NCI-H345 treated with DMSO at 0.1 percent for 48 hours (cell line): ENCODE data around the gene UTP3.
A peak's percentile ranks its signal among the peaks of the same experiment; 100 is the strongest.
"Not testable (repeated sequence)": the region's sequence is repeated elsewhere in the genome, so short reads cannot be mapped to it uniquely, and the experiment has no call there.

Source experiments
- DNase-seq: peaks from one replicate; lab custom pipeline; 2025; ENCODE audit not compliant: unreplicated experiment; lab: John Stamatoyannopoulos, UW

Gene UTP3

GRCh38 chr4:70715097-70715496 lies 26.8 kb downstream of the UTP3 start:
- no peak for DNase-seq

GRCh38 chr4:70718811-70719604 lies 30.7 kb downstream of the UTP3 start:
- DNase-seq, result no peak

GRCh38 chr4:70721747-70722146 lies 33.4 kb downstream of the UTP3 start, which contains the start of gene RUFY3:
Gene RUFY3, plus strand, starts transcription at chr4:70721964. Its CDS starts 610 bp downstream, at chr4:70722574.
- peak; percentile 62 for DNase-seq

- DNase-seq, result no peak
Observed at GRCh38 chr4:70722199-70722791, 34.0 kb downstream of the UTP3 start.

GRCh38 chr4:70724463-70724862 lies 36.1 kb downstream of the UTP3 start:
- DNase-seq, result no peak

GRCh38 chr4:70725633-70726032 lies 37.3 kb downstream of the UTP3 start:
- DNase-seq, result no peak

- not testable (repeated sequence) for DNase-seq
Observed at GRCh38 chr4:70726515-70726914, 38.2 kb downstream of the UTP3 start.

GRCh38 chr4:70728091-70728490 lies 39.8 kb downstream of the UTP3 start:
- DNase-seq, result no peak

- DNase-seq, result not testable (repeated sequence)
Observed at GRCh38 chr4:70732878-70733277, 44.5 kb downstream of the UTP3 start.

GRCh38 chr4:70734168-70734954 lies 46.0 kb downstream of the UTP3 start:
- DNase-seq, result no peak

GRCh38 chr4:70734971-70735370 lies 46.6 kb downstream of the UTP3 start:
- no peak for DNase-seq

- not testable (repeated sequence) for DNase-seq
Observed at GRCh38 chr4:70735915-70736314, 47.6 kb downstream of the UTP3 start.

- DNase-seq, result no peak
Observed at GRCh38 chr4:70737006-70737405, 48.7 kb downstream of the UTP3 start.

- DNase-seq, result no peak
Observed at GRCh38 chr4:70737409-70737808, 49.1 kb downstream of the UTP3 start.

GRCh38 chr4:70739496-70740337 lies 51.4 kb downstream of the UTP3 start:
- DNase-seq, result no peak
